Right cardiac atrium (tissue), 5 donors: ENCODE data around the gene NTMT2. TPM values are rescaled to one million over a fixed set of nuclear protein-coding genes. Genes with fewer than 3 reads are reported as not detected.

ENCODE experiments used
- ATAC-seq, 2 donors: fragments of 200-7000 bp; cut with Tn5 transposase; one replicate each; pipeline versions ENCODE4 v1.8.0 to v1.9.1; 2020; ENCODE audit warnings: moderate library complexity in 2 of 2, mild to moderate bottlenecking in 1 of 2
- DNase-seq, 3 donors: peaks; one replicate each; pipeline ENCODE4 v3.0.0-alpha.2; 2020
- H3K27ac ChIP-seq: one replicate; pipeline ENCODE4 v1.5.1; 2013; ENCODE audit warnings: mild to moderate bottlenecking, low read length, control low read depth, moderate library complexity
- H3K27me3 ChIP-seq: one replicate; pipeline ENCODE4 v1.6.1; 2013; ENCODE audit not compliant: control insufficient read depth, insufficient read depth
- H3K4me1 ChIP-seq: one replicate; pipeline ENCODE4 v1.6.1; 2013; ENCODE audit warnings: low read length; ENCODE audit not compliant: control insufficient read depth, insufficient read depth
- H3K4me3 ChIP-seq: one replicate; pipeline ENCODE4 v1.5.1; 2013; ENCODE audit warnings: low read length, control low read depth
- H3K9me3 ChIP-seq: one replicate; pipeline ENCODE4 v1.6.1; 2013; ENCODE audit warnings: low read length; ENCODE audit not compliant: control insufficient read depth
- WGBS: extraction: QIAGEN DNeasy Blood & Tissue Kit; methylation state at CpG from one replicate; pipeline ENCODE4 v1.1.7; 2013; 5-methylcytosine and 5-hydroxymethylcytosine counted together
- intact Hi-C, 4 donors: fragments of 100-400 bp; cut with DNase I; formaldehyde crosslinking; loops; one replicate each; pipeline versions ENCODE4 v1.11.0 to v1.14.0; 2022 to 2023
- polyA plus RNA-seq: library from polyadenylated mRNA; stranded (reverse); fragments of 200-250 nt; gene quantifications from one replicate; pipeline ENCODE4 v1.2.3, GENCODE V29; 2013
- total RNA-seq, 4 donors: library from RNA; stranded (reverse); fragmentation: NEBNext Ultra II Directional; extraction: Animal tissue kit (Norgen Biotek cat#: 25700); gene quantifications; one replicate each; pipeline ENCODE4 v1.2.1, GENCODE V29; 2021
- donor health status: healthy with polysubstance abuse.
- donor health status: DM: no; HTN: yes; CAD: no.
- donor health status: DM: no; HTN: no; CAD: no.
- donor health status: DM: no; HTN: yes; CAD: no; lungs with severe emphysema.
- donor health status: DM: yes; HTN: yes; CAD: no.

The NTMT2 gene
- total and polyA plus RNA-seq, 5 donors, result 1.3 to 7.4 (median 3.5) TPM

DNA sequence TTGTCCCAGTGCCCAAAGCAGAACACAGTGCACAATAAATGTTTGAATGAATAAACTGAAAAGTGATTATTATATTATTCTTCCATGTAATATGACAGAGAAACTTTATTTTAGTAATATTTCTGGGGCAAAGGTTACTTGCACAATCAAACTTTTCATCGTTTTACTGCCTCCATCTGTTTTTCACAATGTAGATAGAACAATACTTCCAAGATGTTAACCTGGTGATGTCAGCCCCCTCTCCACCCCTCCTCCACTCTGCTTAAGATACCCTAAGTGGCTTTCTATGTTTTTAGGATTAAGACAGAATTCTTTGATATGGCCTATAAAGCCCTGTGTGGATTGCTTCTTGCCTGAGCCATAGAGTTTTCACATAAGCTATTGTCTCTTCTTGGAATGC, 13.8 kb upstream of the NTMT2 start:
- no peaks in the 10 kb centered on the region for H3K9me3 ChIP-seq
- ATAC-seq (no peak), DNase-seq (no peak)
- intact Hi-C loops, result no loop called here
- H3K27me3 ChIP-seq, result no peaks in the 10 kb centered on the region
- no peaks in the 10 kb centered on the region for H3K4me1 ChIP-seq
- H3K27ac ChIP-seq, result no peak overlapping the region
- WGBS, result 54% methylated on average over 1 of the region's 1 CpG
- H3K4me3 ChIP-seq, result no peak overlapping the region

DNA sequence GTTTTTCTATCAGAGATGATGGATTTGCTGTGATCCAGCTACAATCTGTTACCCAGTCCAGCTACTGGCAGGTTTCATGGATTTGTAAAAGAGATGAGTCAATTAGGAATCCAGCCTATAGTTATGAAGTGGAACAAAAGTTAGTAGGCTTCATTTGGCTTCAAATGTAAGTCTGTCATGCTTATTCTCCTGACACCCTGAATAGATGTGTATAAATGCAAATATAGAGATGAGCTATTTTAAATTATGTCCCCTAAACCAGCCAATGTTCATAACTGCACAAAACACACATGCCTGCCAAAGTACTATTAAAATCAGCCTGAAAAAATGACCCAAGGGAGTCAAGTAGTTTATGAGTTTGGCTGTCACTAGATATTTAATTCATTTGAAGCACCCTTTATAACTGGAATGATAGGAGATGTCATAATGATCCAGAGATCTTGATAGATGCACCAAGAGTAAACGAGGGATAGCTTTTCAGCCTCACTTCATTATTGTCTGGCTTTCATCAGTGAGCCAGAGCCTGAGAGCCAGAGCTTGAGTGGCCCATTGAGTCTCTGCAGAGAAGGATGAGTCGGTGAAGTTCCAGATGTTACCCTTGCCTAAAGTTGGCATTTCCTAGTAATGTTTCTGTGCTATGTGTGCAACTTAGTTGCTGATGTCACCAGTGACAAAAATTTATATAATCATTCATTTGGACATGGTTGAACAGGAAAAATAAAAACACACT, 11.8 kb upstream of the NTMT2 start:
- intact Hi-C loops, result no loop called here
- Histone ChIP-seq H3K27ac (no peak overlapping the region), H3K4me3 (no peak overlapping the region), H3K4me1 (no peaks in the 10 kb centered on the region), H3K27me3 (no peaks in the 10 kb centered on the region), H3K9me3 (no peaks in the 10 kb centered on the region)
- 39% methylated on average over 2 of the region's 2 CpGs for WGBS
- DNase-seq (no peak), ATAC-seq (no peak)

DNA sequence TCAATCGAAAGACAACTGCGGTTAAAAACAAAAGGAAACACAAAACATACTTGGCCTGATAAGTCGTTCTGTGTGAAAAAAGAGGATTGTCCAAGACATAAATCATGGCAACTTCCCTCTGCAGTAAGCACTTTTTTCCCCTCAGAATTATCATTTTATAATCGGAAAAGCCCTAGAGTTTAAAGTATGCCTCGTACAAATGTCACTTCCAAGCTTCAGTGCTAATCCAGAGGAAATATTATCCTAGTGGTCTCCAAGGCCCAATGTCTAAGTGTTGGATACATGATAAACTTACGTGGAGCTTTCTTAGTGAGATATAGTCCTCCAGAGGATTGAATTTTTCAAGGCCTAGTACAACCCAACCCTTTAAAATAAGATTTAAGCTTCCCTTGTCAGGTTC, 11.2 kb upstream of the NTMT2 start:
- no peak for DNase-seq
- 47% methylated on average over 6 of the region's 6 CpGs for WGBS
- intact Hi-C loops, result no loop called here
- Histone ChIP-seq H3K27me3 (no peaks in the 10 kb centered on the region), H3K9me3 (no peaks in the 10 kb centered on the region), H3K27ac (no peak overlapping the region), H3K4me1 (no peaks in the 10 kb centered on the region), H3K4me3 (no peak overlapping the region)
- no peak for ATAC-seq

DNA sequence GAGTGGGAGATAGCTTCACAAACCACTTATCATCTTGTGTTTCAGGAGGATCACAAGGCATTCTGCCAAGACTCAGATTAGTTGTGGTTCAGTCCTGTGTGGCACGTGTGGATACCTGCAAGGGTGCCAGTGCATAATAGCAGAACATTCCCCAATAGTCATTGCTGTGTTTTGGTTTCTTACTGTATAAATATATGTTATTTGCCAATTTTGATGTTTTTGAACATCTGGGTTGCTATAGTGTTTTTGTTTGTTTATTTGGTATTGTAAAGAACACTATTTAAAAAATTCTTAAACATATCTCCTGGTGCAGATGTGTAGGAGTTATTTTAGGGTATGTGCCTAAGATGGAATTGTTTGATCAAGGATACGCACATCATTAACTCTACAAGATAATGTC, 5.4 kb upstream of the NTMT2 start:
- ATAC-seq (no peak), DNase-seq (no peak)
- H3K27me3 ChIP-seq, result no peaks in the 10 kb centered on the region
- no peak overlapping the region for H3K27ac ChIP-seq
- intact Hi-C loops, result no loop called here
- no peak overlapping the region for H3K4me3 ChIP-seq
- H3K4me1 ChIP-seq, result no peaks in the 10 kb centered on the region
- 51% methylated on average over 2 of the region's 2 CpGs for WGBS
- H3K9me3 ChIP-seq, result no peaks in the 10 kb centered on the region

DNA sequence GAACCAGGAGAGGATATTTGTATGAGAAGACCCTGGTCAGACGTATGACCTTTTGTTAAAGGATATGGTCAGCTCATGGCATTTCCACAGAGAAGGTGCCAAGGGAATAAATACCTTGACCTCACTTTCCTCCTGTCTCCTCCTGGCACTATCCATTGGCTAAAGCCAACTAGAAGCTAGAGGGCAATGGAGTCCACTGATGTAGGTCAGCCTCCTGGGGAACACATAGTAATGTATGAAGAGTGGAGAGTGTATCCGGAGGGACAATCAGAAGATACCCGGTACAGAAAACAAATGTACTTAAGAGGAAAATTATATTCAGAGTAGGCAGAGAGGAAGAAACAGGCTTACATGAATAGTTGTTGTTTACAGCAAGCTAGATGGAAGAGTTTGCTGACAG, 698 bp upstream of the NTMT2 start:
- H3K4me1 ChIP-seq, result no peaks in the 10 kb centered on the region
- H3K9me3 ChIP-seq, result no peaks in the 10 kb centered on the region
- intact Hi-C loops, result no loop called here
- no peak overlapping the region for H3K4me3 ChIP-seq
- 77% methylated on average over 3 of the region's 3 CpGs for WGBS
- H3K27ac ChIP-seq, result no peak overlapping the region
- no peaks in the 10 kb centered on the region for H3K27me3 ChIP-seq
- ATAC-seq (peak in 1 of 2 donors; percentile 32), DNase-seq (no peak)

DNA sequence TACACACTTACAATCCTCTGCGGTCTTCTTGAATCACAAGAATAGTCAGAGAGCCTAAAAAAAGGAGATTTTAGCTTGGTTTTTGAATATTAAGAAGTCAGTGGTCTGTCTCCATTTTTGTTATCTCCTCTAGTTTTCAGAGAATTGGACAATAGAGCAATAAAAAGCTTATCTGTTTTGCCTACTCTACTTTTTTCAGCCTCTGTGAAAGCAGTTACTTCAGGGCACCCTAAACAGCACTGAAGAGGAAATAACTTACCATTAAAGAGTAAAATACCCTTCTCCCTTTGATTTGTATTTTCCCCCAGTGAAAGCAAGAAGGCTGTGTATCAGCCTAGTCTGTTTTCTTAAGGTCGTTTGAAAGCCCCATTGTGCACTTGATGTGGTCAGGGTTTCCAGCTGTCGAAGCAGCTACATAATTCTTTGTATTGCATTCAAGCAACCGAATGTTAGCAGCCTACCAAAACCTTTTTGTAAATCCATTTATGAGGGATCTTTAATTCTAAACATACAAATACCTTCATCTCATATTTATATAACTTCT, 1.0 kb downstream of the NTMT2 start:
- Histone ChIP-seq H3K9me3 (no peaks in the 10 kb centered on the region), H3K4me3 (peak overlapping the region; percentile 36), H3K27me3 (no peaks in the 10 kb centered on the region), H3K27ac (no peak overlapping the region), H3K4me1 (no peaks in the 10 kb centered on the region)
- WGBS, result 44% methylated on average over 4 of the region's 4 CpGs
- intact Hi-C loops, result no loop called here
- ATAC-seq (no peak), DNase-seq (no peak)

DNA sequence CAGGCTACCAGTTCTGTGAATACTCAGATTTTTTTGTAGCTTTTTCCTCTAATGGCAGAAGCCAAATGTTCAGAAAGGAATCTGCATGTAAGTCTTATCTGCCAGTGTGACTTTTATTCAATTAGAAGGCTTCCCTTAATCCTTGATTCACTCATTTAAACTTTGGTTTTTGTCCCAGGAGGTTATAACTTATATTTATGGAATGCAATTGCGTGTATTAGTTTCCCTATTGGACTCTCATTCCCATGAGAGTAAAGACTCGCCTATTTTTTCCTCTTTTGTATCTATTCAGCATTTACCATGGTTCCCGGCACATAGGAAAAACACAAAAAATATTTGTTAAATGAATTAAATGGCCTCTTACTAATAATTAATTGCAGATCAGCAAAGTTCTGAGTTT, 3.5 kb downstream of the NTMT2 start:
- ATAC-seq (no peak), DNase-seq (no peak)
- no peaks in the 10 kb centered on the region for H3K9me3 ChIP-seq
- H3K27me3 ChIP-seq, result no peaks in the 10 kb centered on the region
- intact Hi-C loops, result no loop called here
- H3K4me1 ChIP-seq, result no peaks in the 10 kb centered on the region
- 62% methylated on average over 3 of the region's 3 CpGs for WGBS
- no peak overlapping the region for H3K4me3 ChIP-seq
- H3K27ac ChIP-seq, result no peak overlapping the region

DNA sequence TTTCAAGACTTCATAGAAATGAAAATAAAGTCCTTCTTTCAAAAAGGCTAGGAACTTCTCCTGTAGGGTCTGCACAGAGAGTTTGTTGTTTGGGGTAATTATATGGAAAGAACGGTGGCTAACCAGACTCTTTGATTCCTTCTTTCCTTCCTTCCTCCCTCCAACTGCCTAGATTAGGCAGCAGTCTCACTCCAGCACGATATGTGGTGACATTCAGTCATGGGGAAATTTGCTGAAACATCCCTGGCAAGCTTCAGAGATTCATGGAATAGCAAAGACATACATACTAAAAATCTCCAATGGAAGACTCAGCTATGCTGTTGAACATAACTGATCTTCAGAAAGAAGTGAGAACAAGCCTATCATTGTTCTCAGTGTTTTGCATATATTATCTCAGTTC, 4.3 kb downstream of the NTMT2 start:
- peaks cover 2% of the 10 kb centered on the region for H3K4me1 ChIP-seq
- no peak for DNase-seq
- WGBS, result 9% methylated on average over 2 of the region's 2 CpGs
- H3K27ac ChIP-seq, result no peak overlapping the region
- H3K9me3 ChIP-seq, result no peaks in the 10 kb centered on the region
- H3K4me3 ChIP-seq, result no peak overlapping the region
- intact Hi-C loops, result no loop called here
- no peaks in the 10 kb centered on the region for H3K27me3 ChIP-seq
- ATAC-seq, result no peak

DNA sequence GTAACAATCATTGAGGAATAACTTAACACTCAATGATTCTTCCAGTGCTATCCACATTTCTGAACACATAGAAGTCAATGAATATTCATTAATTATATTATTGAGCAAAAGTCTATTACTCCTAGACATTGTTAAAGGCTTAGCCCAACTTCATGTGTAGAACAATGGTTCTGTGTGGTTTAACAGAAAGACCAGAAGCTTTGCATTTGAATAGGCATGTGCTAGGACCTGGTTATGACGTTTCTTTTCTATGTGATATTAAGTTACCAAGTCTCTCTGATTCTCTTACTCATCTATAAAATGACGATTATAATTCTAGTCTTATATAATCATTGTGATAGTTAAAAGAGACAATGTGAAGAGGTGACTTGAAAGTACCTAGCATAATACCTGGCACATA, 5.2 kb downstream of the NTMT2 start:
- ATAC-seq, result no peak
- H3K27ac ChIP-seq, result no peak overlapping the region
- DNase-seq, result no peak
- no peaks in the 10 kb centered on the region for H3K27me3 ChIP-seq
- intact Hi-C loops, result no loop called here
- H3K9me3 ChIP-seq, result no peaks in the 10 kb centered on the region
- WGBS, result 95% methylated on average over 2 of the region's 2 CpGs
- no peak overlapping the region for H3K4me3 ChIP-seq
- peaks cover 2% of the 10 kb centered on the region for H3K4me1 ChIP-seq

DNA sequence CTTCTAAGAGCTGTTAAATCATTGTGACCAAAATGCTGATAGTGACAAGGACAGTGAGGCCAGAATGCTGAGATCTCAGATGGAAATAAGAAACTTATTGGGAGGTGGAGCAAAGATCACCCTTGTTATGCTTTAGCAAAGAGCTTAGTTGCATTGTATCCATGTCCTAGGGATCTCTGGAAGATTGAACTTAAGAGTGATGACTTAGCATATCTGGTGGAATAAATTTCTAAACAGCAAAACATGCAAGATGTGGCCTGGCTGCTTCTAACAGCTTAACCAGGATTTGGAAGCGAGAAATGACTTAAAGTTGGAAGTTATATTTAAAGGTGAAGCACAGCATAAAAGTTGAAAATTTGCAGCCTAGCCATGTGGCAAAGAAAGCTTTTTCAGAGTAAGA, 7.7 kb downstream of the NTMT2 start:
- ATAC-seq (no peak), DNase-seq (no peak)
- no peak overlapping the region for H3K27ac ChIP-seq
- 91% methylated on average over 1 of the region's 1 CpG for WGBS
- H3K27me3 ChIP-seq, result no peaks in the 10 kb centered on the region
- H3K4me1 ChIP-seq, result peaks cover 2% of the 10 kb centered on the region
- intact Hi-C loops, result no loop called here
- no peak overlapping the region for H3K4me3 ChIP-seq
- no peaks in the 10 kb centered on the region for H3K9me3 ChIP-seq

DNA sequence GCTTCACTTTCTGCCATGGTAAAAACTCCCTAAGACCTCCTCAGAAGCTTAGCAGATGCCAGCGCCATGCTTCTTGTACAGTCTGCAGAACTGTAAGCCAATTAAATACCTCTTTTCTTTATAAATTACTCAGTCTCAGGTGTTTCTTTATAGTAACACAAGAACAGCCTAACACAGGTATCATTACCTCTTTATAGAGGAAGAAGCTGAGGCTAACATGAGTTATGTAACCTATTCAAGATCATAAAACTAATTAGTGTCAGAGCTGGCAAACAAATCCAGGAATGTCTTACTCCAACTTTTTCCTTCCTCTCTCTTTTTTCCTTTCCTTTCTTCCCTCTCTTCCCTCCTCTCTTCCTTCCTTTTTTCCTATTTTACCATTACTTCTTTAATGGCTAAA, 9.3 kb downstream of the NTMT2 start:
- Histone ChIP-seq H3K9me3 (no peaks in the 10 kb centered on the region), H3K4me1 (peaks cover 2% of the 10 kb centered on the region), H3K27ac (no peak overlapping the region), H3K4me3 (no peak overlapping the region), H3K27me3 (no peaks in the 10 kb centered on the region)
- ATAC-seq (no peak), DNase-seq (no peak)
- WGBS, result 97% methylated on average over 1 of the region's 1 CpG
- intact Hi-C loops, result no loop called here

DNA sequence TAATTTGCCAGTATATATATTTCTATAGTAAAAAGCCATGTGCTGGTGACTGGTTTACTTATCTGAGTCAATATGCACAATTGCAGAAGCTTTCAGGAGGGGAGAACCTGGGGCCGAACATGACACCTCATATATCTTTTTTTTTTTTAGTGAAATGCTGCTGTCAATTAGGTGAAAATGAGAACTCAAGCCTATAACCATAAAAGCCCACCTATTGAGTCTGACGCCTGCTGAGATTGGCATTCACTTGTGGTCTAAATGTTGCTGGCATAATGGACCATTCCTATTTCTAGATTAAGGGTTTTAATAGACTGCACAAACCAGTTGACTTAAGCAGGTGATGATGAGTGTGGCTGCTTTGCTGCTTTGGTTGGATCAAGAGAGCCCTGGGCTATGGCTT, 10.8 kb downstream of the NTMT2 start:
- DNase-seq (no peak), ATAC-seq (no peak)
- no peaks in the 10 kb centered on the region for H3K9me3 ChIP-seq
- H3K4me3 ChIP-seq, result no peak overlapping the region
- WGBS, result 85% methylated on average over 2 of the region's 2 CpGs
- no peak overlapping the region for H3K27ac ChIP-seq
- H3K27me3 ChIP-seq, result no peaks in the 10 kb centered on the region
- peaks cover 2% of the 10 kb centered on the region for H3K4me1 ChIP-seq
- intact Hi-C loops, result no loop called here
